SHP77 treated with DMSO at 0.1 percent for 48 hours (cell line): Measurements from ENCODE around the gene SLC1A3.

ENCODE experiments used
- DNase-seq: peaks from one replicate; lab custom pipeline; 2025; lab: John Stamatoyannopoulos, UW

SLC1A3 gene

DNA sequence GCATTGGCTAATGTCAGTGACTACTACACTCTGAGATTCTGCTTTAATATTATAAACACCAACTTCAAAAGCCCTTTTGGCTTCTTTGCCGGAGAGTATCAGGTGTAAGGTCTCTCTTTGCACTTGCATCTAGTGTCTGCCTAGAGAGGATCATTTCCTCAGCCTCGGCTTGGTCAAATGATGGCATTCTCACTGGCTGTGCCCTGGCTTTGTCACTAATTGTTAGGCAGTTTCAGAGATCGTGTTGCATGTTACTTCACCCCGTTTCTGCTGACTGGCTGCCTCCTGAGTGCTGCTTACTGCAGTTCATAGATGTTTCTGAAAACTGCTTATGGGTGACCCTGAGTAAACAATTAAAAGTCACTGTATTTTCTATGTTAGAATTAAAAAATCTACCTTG, 48.8 kb downstream of the SLC1A3 start:
- no peak for DNase-seq

DNA sequence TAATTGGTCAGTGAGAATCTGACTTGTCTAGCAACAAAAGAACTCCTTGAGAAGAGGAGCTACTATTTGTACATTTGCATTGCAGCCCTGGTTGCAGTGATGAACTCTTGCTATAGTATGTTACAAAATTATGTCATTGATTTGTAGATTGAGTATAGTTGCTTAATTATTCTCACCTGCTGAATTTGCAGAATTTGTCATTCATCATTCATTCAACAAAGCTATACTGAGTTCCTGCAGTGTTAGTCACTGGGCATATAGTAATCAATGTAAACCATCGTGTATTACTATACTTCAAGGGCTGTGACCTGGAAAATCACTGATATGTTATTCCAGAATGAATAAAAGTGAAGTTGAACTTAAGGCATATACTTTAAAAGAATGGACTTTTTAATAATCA, 50.1 kb downstream of the SLC1A3 start:
- DNase-seq: no peak

DNA sequence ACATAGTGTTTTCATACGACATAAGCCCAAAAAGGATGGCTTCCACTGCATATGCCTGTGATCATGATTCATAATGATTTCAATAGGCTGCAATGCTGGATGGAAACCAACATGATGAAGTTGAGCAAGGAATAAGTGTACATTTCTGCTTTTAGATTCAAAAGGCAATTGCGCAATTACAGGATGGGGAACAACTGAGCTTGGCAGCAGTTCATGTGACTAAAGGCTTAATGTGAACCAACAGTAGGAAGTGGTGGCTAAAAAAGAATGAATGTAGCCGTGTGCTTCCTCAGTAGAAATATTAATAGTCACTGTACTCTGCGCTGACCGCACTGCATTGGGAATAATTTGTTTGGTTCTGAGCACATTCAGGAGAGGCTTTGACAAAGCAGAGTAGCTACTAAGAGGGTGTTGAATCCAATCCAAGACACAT, 51.2 kb downstream of the SLC1A3 start:
- no peak for DNase-seq

DNA sequence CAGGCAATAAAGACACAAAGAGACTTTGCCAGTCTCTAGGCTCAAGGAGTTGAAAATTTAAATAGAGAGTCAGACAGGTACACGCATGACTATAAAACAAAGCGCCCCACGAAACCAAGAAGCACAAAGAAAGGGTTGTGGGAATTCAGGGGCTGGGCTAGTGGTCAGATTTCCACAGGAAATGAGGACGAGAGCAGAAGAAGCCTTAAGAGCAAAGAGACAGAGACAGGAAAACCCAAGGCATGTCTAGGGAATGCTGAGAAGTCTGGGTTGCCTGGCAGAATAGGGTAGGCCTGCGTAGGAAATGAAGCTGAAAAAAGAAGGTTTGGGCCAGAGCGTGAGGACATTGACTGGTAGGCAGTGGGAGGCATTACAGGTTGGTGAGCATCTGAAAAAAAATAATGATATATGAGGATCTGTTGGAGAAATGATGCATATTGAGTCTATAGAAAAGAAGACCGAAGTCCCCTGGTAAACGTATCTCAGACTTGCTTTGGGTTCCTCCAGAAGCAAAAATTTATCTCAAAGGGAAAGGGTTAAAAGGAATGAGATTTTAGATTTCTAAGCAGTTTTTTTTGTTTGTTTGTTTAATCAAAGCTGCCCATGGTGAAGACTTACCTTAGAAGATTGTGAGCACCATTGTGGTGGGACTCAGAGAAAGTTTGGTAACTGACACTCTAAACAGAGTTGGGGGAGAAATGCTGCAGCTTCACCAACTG, 51.8 kb downstream of the SLC1A3 start:
- no peak for DNase-seq

DNA sequence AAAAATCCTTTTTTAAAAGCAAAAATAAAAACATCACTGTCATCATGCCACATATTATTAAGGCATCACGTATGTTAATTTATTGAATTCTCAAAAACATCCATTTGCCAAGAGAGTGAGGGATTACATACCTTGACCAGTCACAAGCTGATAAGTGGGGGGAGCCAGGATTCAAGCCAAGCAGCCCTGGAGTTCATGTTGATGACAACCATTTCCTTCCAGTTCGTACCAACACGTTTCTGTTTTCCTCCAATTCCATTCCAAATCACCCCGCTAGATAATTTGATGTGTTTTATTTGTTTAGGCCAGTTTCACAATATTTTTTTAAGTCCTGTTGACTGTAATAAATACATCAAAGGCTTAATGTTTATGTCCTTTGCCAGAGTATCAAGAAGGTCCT, 53.0 kb downstream of the SLC1A3 start:
- DNase-seq: no peak

DNA sequence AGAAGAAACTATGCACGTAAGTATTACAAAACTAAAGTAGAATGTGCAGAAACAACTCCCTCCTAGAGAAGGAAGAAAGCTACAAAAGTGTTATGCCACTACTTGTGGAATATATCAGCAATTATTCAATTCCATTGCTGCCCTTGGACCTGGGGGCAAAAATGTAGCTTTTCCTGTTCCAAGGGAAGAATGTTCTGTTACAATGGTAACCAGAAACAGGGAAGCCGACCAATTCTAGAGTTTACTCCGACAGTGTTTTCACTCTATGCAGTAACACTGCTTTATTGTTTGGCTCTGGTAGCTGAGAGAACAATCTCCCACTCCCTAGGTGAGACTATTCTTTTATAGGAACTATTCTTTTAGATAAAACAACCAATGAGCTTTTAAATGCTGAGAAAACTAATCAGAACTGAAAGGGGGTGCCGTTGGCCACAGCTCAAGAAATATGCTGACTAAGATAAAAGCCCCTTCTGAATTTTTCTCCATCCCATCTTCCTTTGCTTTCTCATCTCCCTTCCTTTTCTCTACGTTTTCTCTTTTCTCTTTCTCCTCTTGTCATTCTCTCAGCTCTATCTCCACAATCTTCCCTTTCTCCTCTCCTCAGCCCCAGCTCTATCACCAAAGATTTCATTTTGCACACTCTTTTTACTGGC, 54.1 kb downstream of the SLC1A3 start:
- no peak for DNase-seq

DNA sequence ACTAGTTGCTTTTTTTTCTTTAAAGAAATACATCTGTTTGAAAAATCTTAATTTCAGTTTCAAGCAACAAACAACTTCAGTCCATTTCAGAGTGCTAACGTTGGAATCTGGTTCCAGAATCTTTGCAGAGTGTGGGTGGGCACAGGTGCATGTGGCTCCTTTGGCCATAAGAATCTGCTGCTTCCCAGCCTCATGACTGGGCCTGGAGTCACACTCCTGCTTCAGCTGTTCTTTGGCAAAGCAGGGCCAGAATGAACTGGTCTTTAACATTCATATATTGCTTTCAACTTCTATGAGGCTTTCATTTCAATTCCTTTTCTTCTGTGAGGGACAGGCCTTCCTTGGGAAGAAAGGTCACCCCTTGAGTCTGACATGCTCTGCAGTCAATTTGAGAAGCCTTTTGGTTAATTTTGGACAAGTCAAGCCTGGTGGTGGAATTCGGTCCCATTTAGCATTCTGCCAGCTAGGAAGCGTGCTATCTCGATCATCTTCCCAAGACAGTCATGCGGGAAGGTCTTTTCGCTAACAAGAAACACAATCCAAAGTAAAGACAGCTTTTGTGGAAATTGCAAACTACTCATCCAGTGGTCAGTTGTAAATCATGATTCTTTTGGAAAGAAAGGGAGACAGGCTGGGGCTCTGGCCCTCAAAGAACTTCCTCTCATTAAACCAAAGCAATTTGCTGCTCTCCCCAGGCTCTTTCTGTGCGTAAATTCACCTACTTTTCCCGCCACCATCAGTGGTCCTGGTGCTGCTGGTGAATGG, 55.2 kb downstream of the SLC1A3 start:
- DNase-seq: no peak

DNA sequence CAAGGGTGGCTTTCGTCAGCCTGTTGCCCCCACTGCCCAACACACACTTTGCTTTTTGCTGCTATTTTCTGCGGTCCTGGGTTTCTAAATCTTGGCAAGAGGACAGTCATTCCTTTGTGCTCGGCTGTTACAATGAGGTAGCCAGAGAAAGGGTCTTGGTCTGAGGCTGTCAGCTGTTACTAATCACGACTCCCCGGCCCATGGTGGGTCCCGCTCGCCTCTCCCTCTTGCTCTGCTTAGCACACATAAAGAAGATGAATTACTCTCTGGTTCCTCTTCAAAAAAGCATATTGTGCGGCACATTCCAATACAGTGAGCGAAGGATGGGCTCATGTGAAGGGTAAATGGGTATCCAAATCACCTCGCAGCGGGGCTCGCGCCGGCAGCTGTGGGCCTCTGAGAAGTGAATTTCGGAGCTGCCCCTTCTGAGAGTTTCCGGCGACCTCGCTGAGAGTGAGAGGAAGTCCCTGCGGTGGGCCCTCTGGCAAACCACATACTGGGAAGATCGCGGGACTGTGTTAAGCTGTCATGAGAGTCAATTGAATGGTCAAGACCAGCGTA, 56.0 kb downstream of the SLC1A3 start:
- DNase-seq: no peak

DNA sequence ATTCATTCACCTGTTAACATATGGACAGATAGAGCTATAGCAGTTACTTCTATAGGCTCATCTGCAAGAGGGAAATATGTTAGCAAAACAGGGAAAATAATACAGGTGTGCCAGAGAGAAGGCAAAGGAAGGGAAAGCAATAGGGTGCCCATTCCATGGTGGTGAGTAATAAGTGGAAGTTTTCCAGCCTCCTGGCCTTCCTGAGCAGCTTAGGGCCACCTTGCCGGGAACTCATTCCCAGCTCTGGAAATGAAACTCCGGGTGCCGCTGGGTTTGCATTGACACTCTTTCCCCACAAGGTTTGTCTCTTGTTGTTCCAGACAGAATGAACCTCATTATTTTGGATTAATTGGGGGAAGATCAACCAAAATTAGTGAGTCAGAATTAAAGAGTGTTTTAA, 58.4 kb downstream of the SLC1A3 start:
- no peak for DNase-seq

DNA sequence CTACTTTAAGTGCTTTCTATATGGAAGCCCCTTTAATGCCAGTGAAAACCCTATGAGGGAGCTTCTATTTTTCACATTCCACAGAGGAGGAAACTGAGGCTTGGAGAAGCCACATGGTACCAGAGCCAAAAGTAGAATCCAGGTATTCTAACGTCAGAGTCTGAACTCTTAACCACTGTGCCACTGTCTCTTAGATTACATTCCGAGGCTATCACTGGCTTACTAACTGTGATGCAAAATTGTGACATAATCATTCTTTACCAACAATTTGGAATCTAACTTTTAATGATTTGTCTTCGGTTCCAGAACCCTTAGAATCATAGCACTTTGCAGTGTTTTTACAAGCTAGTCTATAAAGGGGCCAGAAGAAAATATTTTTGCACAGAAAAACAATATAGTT, 59.2 kb downstream of the SLC1A3 start:
- no peak for DNase-seq

DNA sequence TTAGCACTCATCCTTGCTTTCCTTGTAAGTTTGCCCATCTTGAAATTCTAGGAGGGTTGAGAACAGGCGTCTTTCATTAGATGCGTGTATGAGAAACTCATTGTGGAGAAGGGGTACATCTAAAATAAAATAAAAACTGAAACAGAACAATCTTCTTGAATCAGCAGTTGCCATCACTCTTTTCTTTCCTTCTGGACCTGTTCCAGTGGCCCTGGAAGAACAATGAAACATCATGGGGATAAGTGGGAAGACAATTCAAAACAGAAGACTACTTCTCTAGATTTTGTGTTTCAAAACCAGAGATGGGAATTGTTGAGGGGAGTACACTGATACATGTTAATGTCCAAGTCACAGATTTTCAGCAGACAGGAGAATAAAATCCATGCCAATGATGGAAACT, 59.9 kb downstream of the SLC1A3 start:
- DNase-seq: no peak

DNA sequence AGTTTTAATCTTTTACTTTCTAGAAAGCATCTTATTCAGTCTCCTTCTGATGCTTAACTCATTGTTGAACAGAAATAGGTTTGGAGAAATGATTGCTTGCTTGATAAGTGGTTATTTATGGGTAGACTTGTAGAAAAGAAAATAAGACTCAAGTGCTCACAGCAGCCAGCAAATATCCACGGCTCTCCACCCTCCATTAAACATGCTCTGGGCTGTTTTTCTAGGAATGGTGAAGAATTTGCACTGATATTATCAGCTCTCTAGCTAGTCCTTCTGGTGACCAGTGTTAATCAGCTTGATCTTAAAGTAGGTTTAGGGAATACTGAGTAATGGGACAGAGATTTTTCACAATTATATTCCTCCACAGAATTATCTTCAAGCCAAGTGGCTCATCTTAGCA, 60.6 kb downstream of the SLC1A3 start:
- no peak for DNase-seq

DNA sequence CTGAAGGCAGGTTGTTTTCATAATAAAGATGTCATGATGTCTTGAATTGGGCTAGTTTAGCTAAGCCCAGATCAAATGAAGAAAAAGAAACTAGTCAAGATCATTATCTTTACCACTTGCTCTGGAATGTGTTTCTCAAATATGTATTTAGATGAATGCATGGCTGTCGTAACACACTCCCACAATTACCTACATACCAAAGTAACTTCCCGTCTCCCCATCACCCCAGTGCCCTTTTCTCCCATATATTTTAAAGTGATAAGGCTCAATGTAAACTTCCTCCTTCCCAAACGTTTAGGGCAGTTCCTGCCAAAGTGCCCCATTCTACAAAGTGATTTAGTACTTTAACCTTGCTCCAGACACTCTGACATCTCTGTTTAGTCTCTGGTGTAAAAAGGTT, 61.4 kb downstream of the SLC1A3 start:
- no peak for DNase-seq

DNA sequence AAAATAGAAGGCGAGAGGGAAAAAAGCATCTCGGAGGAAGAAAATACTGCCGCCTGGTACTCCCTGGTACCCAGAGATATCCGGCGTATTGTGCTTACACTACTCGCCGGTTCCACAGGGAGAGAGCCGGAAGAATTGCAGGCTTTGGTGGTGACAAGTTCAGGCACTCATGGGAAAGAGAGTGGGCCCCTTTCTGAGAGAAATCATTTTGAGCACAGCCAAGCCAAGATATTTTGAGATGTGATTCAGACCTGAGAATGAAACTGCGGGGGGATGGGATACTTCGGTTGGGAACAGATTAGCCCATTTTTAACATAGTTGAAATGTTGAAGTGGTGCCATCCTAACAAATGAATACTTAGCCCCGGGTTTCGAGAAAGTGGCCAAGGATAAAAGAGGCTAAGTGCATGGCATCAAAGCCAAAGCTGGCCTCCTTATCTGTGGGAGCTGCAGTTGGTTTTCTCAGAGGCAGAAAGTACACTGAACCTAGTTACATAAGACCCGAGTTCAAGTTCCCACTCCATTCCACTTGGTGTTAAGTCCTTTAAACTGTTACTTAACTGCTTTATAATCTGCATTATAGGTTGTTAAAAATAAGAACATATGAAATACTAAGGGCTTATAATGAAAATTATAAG, 62.7 kb downstream of the SLC1A3 start:
- DNase-seq: no peak

DNA sequence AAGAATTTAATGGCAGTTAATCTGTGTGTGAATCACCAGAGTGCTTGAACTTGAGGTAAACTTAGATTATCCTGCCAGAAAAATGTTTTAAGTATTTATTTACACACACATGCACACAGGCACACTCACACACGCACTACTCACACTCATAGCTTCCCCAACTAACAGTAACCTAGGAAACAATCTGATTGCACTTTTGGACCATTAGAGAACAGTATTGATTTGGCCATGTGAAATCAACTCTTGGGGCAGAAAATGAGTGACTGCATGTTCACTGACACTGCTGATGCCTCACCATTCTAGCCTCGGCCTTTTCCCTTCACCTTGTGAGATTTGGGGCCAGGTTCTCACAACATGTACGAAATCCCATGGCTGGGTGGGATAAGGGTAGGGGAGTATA, 64.1 kb downstream of the SLC1A3 start:
- no peak for DNase-seq

DNA sequence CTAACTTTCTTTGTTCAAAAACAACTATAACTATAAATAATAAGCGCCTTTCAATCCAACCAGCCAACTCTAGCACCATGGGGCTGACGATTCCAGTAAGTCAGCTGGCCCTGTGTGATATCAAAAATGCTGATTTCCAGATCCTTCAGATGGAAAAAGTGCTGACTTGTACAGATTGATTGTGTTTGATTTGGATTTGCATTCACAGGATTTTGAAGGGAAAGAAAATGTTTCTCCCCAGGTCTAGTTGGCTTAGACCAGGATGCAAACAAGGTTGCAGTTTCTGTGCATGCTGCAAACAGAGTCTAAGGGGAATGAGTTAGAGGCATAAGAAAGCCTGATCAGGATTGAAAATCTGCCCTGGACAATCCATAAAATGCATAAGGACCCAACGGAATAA, 68.9 kb downstream of the SLC1A3 start:
- DNase-seq: no peak

DNA sequence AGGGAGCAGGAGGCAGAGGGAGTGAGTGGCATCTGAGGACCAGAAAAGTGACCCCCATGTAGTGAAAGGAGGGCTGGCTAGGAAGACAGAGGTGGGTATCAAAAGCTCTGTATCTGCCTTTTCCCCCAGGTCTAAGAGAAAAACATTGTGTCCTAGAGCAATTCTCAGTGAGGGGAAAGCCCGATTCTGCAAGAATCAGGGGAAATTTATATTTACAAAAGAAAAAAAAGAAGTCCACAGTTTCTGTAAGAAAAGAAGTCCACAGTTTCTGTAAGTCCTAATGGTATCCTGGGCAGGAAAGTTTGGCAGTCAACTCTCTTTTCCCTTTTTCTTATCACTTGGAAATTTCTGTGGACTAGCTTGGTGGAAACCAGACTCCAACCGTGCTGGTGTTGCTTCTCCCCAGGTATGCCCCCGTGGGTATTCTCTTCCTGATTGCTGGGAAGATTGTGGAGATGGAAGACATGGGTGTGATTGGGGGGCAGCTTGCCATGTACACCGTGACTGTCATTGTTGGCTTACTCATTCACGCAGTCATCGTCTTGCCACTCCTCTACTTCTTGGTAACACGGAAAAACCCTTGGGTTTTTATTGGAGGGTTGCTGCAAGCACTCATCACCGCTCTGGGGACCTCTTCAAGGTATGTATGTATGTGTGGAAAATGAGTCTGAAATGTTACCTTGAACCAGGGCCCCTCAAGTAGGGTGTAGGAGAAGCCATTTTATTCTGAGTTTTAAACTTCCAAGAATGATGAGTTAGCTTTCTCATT, 73.0 kb downstream of the SLC1A3 start:
- DNase-seq: no peak

DNA sequence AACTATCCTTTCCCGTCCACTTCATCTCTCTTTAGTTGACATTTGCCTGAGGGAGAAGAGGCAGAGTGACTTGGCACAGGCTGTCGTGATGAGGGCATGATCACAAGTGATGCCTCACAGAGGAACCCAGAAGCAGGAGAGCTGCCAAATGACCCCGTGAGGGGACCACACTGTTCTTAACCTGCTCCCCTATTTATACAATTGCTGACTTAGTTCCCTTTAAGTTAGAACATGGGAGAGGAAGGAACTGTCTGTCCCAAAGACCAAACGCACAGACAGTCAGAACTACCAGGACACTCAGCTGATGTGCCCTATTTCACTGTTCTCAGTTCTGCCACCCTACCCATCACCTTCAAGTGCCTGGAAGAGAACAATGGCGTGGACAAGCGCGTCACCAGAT, 73.7 kb downstream of the SLC1A3 start:
- DNase-seq: no peak

DNA sequence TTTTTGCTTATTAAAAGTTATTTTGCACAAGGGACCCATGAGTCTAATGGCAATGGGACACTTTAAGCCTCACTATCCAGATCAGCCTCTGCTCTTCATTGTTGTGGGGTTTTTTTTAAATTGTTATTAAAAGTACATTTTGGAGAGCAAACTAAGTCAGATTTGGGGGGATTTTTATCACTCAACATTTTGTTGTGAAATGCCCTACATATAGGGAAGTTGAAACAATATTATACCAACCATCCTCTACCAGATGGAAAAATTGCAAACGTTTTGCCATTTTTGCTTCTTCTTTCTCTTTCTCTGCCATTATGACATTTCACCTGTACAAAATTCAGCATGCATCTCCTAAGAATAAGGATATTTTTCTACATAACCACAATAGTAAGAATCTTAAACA, 75.3 kb downstream of the SLC1A3 start:
- no peak for DNase-seq

DNA sequence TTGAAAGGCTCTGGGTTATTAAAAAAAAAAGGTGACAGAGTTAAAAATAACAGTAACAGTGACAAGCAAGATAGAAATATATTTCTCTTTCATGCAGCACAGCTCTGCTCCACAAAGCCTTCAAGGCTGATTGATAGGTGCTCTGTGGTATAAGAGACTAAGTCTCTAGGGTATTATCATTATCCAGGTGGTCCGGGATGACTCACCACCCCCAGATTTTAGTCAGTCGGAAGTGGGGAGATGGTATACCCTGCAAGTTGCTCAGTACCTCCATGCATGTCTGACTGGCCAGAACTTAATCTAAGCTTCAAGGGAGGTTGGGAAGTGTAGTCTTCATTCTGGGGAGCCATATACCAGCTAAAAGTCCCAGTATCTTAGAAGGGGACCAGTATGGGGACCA, 76.1 kb downstream of the SLC1A3 start:
- no peak for DNase-seq

DNA sequence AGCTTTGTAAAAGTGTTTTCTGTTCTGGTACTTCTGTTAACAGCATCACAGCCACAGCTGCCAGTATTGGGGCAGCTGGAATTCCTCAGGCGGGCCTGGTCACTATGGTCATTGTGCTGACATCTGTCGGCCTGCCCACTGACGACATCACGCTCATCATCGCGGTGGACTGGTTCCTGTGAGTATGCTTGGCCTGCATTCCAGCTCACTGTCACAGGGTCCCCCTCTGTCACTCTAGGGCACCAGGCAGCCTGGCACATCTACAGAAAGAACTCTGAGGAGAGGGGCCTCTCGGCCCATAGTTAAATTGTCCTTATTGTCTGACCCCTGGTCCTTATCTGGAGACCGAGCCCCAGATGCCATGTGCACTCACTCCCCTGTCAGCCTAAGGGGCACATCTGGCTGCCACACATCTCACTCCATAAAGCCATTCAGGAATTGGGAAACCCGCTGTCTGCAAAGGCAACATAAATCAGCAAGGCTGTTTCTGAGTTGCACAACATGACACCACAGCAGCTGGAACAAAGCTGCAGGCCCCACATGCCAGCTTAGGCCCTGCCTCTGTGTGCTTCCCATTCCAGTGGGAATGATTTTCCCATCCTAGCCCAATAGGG, 77.5 kb downstream of the SLC1A3 start:
- DNase-seq: no peak
